H9 (cell line): ENCODE results near the gene CFL1. TPM values are rescaled to one million over a fixed set of nuclear protein-coding genes. Genes with fewer than 3 reads are reported as not detected.

ENCODE experiments used
- DNase-seq: peaks from one replicate; pipeline ENCODE4 v3.0.0-alpha.2; 2017
- H2AFZ ChIP-seq: one replicate; pipeline ENCODE4 v1.6.1; 2013; ENCODE audit warnings: mild to moderate bottlenecking, low read length, control low read depth, moderate library complexity
- H2AK5ac ChIP-seq: 2 replicates; pipeline ENCODE4 v1.6.1; 2013; ENCODE audit warnings: low read length, control low read depth, mixed read lengths; ENCODE audit not compliant: insufficient read length
- H2BK120ac ChIP-seq: one replicate; pipeline ENCODE4 v1.6.1; 2013; ENCODE audit warnings: low read depth, mild to moderate bottlenecking, low read length, control low read depth, inconsistent platforms; ENCODE audit not compliant: poor library complexity, severe bottlenecking
- H2BK12ac ChIP-seq: 2 replicates; pipeline ENCODE4 v1.6.1; 2013; ENCODE audit warnings: low read length, control low read depth, mixed read lengths, low read depth; ENCODE audit not compliant: insufficient read length
- H2BK15ac ChIP-seq: 2 replicates; pipeline ENCODE4 v1.6.1; 2013; ENCODE audit warnings: low read depth, low read length, control low read depth
- H2BK20ac ChIP-seq: one replicate; pipeline ENCODE4 v1.6.1; 2013; ENCODE audit warnings: low read depth, mild to moderate bottlenecking, low read length, control low read depth, inconsistent platforms; ENCODE audit not compliant: poor library complexity, severe bottlenecking
- H2BK5ac ChIP-seq: 2 replicates; pipeline ENCODE4 v1.6.1; 2013; ENCODE audit warnings: low read length, control low read depth, mixed read lengths; ENCODE audit not compliant: insufficient read length
- H3K14ac ChIP-seq: 2 replicates; pipeline ENCODE4 v1.6.1; 2013; ENCODE audit warnings: low read length, control low read depth; ENCODE audit not compliant: insufficient read depth
- H3K18ac ChIP-seq: 2 replicates; pipeline ENCODE4 v1.6.1; 2013; ENCODE audit warnings: low read depth, mild to moderate bottlenecking, mixed read lengths, low read length, control low read depth; ENCODE audit not compliant: insufficient read length
- H3K23ac ChIP-seq: 2 replicates; pipeline ENCODE4 v1.6.1; 2013; ENCODE audit warnings: low read length, control low read depth, mixed read lengths, low read depth; ENCODE audit not compliant: insufficient read length
- H3K23me2 ChIP-seq: 2 replicates; pipeline ENCODE4 v1.6.1; 2013; ENCODE audit warnings: low read depth, mild to moderate bottlenecking, mixed read lengths, low read length, control low read depth; ENCODE audit not compliant: insufficient read length, poor library complexity, severe bottlenecking
- H3K27ac ChIP-seq: 2 replicates; pipeline ENCODE4 v1.5.1; 2013; ENCODE audit warnings: low read length, control low read depth, mixed read lengths, low read depth; ENCODE audit not compliant: insufficient read length
- H3K27me3 ChIP-seq: 2 replicates; pipeline ENCODE4 v1.6.1; 2013; ENCODE audit warnings: low read length, control low read depth, inconsistent platforms; ENCODE audit not compliant: insufficient read depth
- H3K4ac ChIP-seq: 2 replicates; pipeline ENCODE4 v1.6.1; 2013; ENCODE audit warnings: low read depth, mild to moderate bottlenecking, control low read depth, inconsistent platforms, low read length, moderate library complexity
- H3K4me1 ChIP-seq: 2 replicates; pipeline ENCODE4 v1.6.1; 2013; ENCODE audit warnings: low read length, control low read depth, inconsistent platforms; ENCODE audit not compliant: insufficient read depth
- H3K4me2 ChIP-seq: 2 replicates; pipeline ENCODE4 v1.6.1; 2013; ENCODE audit warnings: low read length, control low read depth, mixed read lengths; ENCODE audit not compliant: insufficient read length, insufficient read depth
- H3K56ac ChIP-seq: 2 replicates; pipeline ENCODE4 v1.6.1; 2013; ENCODE audit warnings: low read depth, mild to moderate bottlenecking, mixed read lengths, low read length, control low read depth; ENCODE audit not compliant: insufficient read length
- H3K79me1 ChIP-seq: 2 replicates; pipeline ENCODE4 v1.6.1; 2013; ENCODE audit warnings: low read depth, mild to moderate bottlenecking, moderate library complexity, low read length, control low read depth, inconsistent platforms; ENCODE audit not compliant: insufficient read depth, poor library complexity, severe bottlenecking
- H3K79me2 ChIP-seq: 2 replicates; pipeline ENCODE4 v1.6.1; 2013; ENCODE audit warnings: low read length, control low read depth, inconsistent platforms; ENCODE audit not compliant: insufficient read depth
- H3K9ac ChIP-seq: 2 replicates; pipeline ENCODE4 v1.6.1; 2013; ENCODE audit warnings: low read length, control low read depth, mixed read lengths; ENCODE audit not compliant: insufficient read length; ENCODE audit errors: extremely low read depth
- H3K9me3 ChIP-seq: one replicate; pipeline ENCODE4 v1.6.1; 2013; ENCODE audit warnings: low read depth, low read length, inconsistent platforms; ENCODE audit not compliant: control insufficient read depth
- H3T11ph ChIP-seq: one replicate; pipeline ENCODE4 v1.6.1; 2013; ENCODE audit warnings: mild to moderate bottlenecking, low read length, control low read depth, inconsistent platforms
- H4K20me1 ChIP-seq: one replicate; pipeline ENCODE4 v1.6.1; 2013; ENCODE audit not compliant: control insufficient read depth, insufficient read length, insufficient read depth
- H4K5ac ChIP-seq: 2 replicates; pipeline ENCODE4 v1.6.1; 2013; ENCODE audit warnings: low read depth, mild to moderate bottlenecking, mixed read lengths, low read length, control low read depth; ENCODE audit not compliant: insufficient read length
- H4K8ac ChIP-seq: replicated peaks from 2 replicates; pipeline ENCODE4 v1.6.1; 2013; ENCODE audit warnings: low read length, control low read depth, mixed read lengths, low read depth; ENCODE audit not compliant: insufficient read length
- H4K91ac ChIP-seq: 2 replicates; pipeline ENCODE4 v1.6.1; 2013; ENCODE audit warnings: low read depth, mild to moderate bottlenecking, moderate library complexity, mixed read lengths, low read length, control low read depth; ENCODE audit not compliant: insufficient read length
- H3K27ac Mint-ChIP-seq, 3 experiments: 2 replicates in 2 of 3; 3 replicates in 1 of 3; pipeline ENCODE4 v1.8.0; 2020 to 2021; ENCODE audit warnings: mixed read lengths in 3 of 3, mild to moderate bottlenecking in 1 of 3, moderate library complexity in 1 of 3
- H3K27me3 Mint-ChIP-seq: 2 replicates; pipeline ENCODE4 v1.8.0; 2021; ENCODE audit warnings: low read depth, mild to moderate bottlenecking, moderate library complexity, mixed read lengths
- H3K36me3 Mint-ChIP-seq, 3 experiments: 2 replicates in 2 of 3; 3 replicates in 1 of 3; pipeline ENCODE4 v1.8.0; 2020 to 2021; ENCODE audit warnings: low read depth in 3 of 3, mixed read lengths in 3 of 3; ENCODE audit not compliant: insufficient read depth in 1 of 3
- H3K4me1 Mint-ChIP-seq, 2 experiments: 2 replicates each; pipeline ENCODE4 v1.8.0; 2020; ENCODE audit warnings: mixed read lengths in 2 of 2
- H3K4me3 Mint-ChIP-seq, 2 experiments: 2 replicates in 1 of 2; 3 replicates in 1 of 2; pipeline ENCODE4 v1.8.0; 2020 to 2021; ENCODE audit warnings: mild to moderate bottlenecking in 2 of 2, mixed read lengths in 2 of 2, moderate library complexity in 1 of 2
- H3K9me3 Mint-ChIP-seq, 2 experiments: 2 replicates in 1 of 2; 3 replicates in 1 of 2; pipeline ENCODE4 v1.8.0; 2020; ENCODE audit warnings: mild to moderate bottlenecking in 2 of 2, mixed read lengths in 2 of 2, moderate library complexity in 1 of 2
- CTCF ChIP-seq: fragments of 200-600 bp; sonication (generic); conservative IDR thresholded peaks from 3 replicates; pipeline ENCODE4 v1.8.0; 2021; ENCODE audit warnings: antibody characterized with exemption, mild to moderate bottlenecking
- WGBS: extraction: QIAGEN DNeasy Blood & Tissue Kit; methylation state at CpG from one replicate; pipeline ENCODE4 v1.1.7; 2013; ENCODE audit warnings: missing lambda C conversion rate, low lambda C conversion rate, mixed read lengths; ENCODE audit not compliant: insufficient read length; ENCODE audit errors: extremely low coverage; 5-methylcytosine and 5-hydroxymethylcytosine counted together
- total RNA-seq: library from RNA; stranded (reverse); gene quantifications from 2 replicates; pipeline ENCODE4 v1.2.1, GENCODE V29; 2021

CFL1 gene
- total RNA-seq, 1 experiment from 2014 or later: 1,107 TPM

DNA sequence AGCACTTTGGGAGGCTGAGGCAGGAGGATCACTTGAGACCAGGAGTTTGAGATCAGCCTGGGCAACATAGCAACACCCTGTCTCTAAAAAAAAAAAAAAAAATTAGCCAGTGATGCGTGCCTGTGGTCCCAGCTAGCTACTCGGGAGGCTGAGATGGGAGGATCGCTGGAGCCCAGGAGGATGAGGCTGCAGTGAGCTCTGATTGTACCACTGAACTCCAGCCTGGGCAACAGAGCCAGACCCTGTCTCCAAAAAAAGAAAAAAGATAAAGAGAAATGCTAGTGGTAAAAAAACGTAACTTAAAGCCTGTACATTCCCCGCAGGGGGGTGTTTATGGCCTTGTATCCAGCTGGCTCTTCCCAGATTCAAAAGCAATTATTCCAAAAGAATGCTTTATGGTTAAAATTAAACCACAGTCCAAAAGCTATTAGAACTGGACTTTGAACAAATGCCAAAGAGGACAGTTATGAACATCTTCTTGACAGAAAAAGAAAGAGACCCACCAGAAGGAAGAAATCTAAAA, 40.6 kb downstream of the CFL1 start:
- H3K23me2 ChIP-seq: peaks cover 3% of the 10 kb centered on the region
- H4K20me1 ChIP-seq: no peaks in the 10 kb centered on the region
- no peak overlapping the region for H4K5ac ChIP-seq
- Mint-ChIP-seq H3K27me3 (peaks cover 29% of the 10 kb centered on the region), H3K36me3 (no peaks in the 10 kb centered on the region; a peak in 1 of 7 replicates), H3K4me3 (peak overlapping the region; percentile 55 to 84), H3K27ac (no peak overlapping the region), H3K4me1 (peaks cover 0 to 8% of the 10 kb centered on the region in 2 experiments; a peak in 1 of 4 replicates), H3K9me3 (no peaks in the 10 kb centered on the region)
- H3K27me3 ChIP-seq: no peaks in the 10 kb centered on the region
- H2BK20ac ChIP-seq: no peak overlapping the region
- TF ChIP-seq CTCF: no peak
- no peak overlapping the region for H4K91ac ChIP-seq
- no peak overlapping the region for H4K8ac ChIP-seq
- no peak overlapping the region for H2BK12ac ChIP-seq
- H3K9me3 ChIP-seq: no peaks in the 10 kb centered on the region
- no peak overlapping the region for H3T11ph ChIP-seq
- no peak overlapping the region for H3K9ac ChIP-seq
- H3K27ac ChIP-seq: no peak overlapping the region
- H3K4me2 ChIP-seq: peak overlapping the region; percentile 55
- H2BK120ac ChIP-seq: no peak overlapping the region
- H2BK5ac ChIP-seq: no peak overlapping the region
- no CpG with 5 or more reads among the region's 5 CpGs for WGBS
- no peak overlapping the region for H3K23ac ChIP-seq
- H3K79me2 ChIP-seq: no peaks in the 10 kb centered on the region
- H3K79me1 ChIP-seq: no peaks in the 10 kb centered on the region
- no peak overlapping the region for H2AK5ac ChIP-seq
- H3K4ac ChIP-seq: no peak overlapping the region
- no peak overlapping the region for H3K14ac ChIP-seq
- DNase-seq: no peak
- no peak overlapping the region for H2AFZ ChIP-seq
- H3K18ac ChIP-seq: no peak overlapping the region
- no peak overlapping the region for H2BK15ac ChIP-seq
- H3K4me1 ChIP-seq: no peaks in the 10 kb centered on the region
- no peak overlapping the region for H3K56ac ChIP-seq
